Right lobe of liver (tissue), 6 donors: Measurements from ENCODE around the gene SOD1. TPM values are rescaled to one million over a fixed set of nuclear protein-coding genes. Genes with fewer than 3 reads are reported as not detected.

Experiments
- ATAC-seq, 4 donors: fragments of 200-7000 bp; cut with Tn5 transposase; one replicate each; pipeline ENCODE4 v1.9.1; 2020; ENCODE audit warnings: mild to moderate bottlenecking in 4 of 4, moderate library complexity in 4 of 4
- DNase-seq, 3 donors: peaks; one replicate each; pipeline ENCODE4 v3.0.0-alpha.2; 2020
- H3K27ac ChIP-seq, 3 donors: fragments of 200-600 bp; one replicate each; pipeline ENCODE4 v1.8.0; 2022
- H3K27me3 ChIP-seq, 2 donors: fragments of 200-600 bp; one replicate each; pipeline ENCODE4 v1.8.0; 2022
- H3K36me3 ChIP-seq, 4 donors: fragments of 200-600 bp; sonication (generic) in 1 of 4; one replicate each; pipeline versions ENCODE4 v1.5.1 to v1.8.0; 2017 to 2022; ENCODE audit warnings: control low read depth in 1 of 4
- H3K4me1 ChIP-seq, 4 donors: fragments of 200-600 bp; sonication (generic) in 1 of 4; one replicate each; pipeline versions ENCODE4 v1.5.1 to v1.8.0; 2017 to 2022; ENCODE audit warnings: control low read depth in 1 of 4
- H3K4me3 ChIP-seq, 3 donors: fragments of 200-600 bp; one replicate each; pipeline ENCODE4 v1.8.0; 2022
- H3K9me3 ChIP-seq, 4 donors: fragments of 200-600 bp; sonication (generic) in 1 of 4; one replicate each; pipeline versions ENCODE4 v1.5.1 to v1.8.0; 2017 to 2022; ENCODE audit warnings: control low read depth in 1 of 4
- POLR2A ChIP-seq: fragments of 450-650 bp; IDR thresholded peaks from one replicate; pipeline ENCODE4 v1.6.1; 2017; ENCODE audit warnings: antibody characterized with exemption, mild to moderate bottlenecking
- WGBS: methylation state at CpG from one replicate; pipeline ENCODE4 v1.1.6; 2018; ENCODE audit warnings: low coverage, low lambda C conversion rate; ENCODE audit not compliant: insufficient coverage; ENCODE audit errors: missing lambda C conversion rate; 5-methylcytosine and 5-hydroxymethylcytosine counted together
- intact Hi-C, 2 donors: fragments of 100-400 bp; cut with DNase I; formaldehyde crosslinking; loops; one replicate each; pipeline versions ENCODE4 v1.11.2 to v1.14.1; 2022
- total RNA-seq, 6 experiments: library from RNA; depleted of rRNA in 2 of 6; stranded (reverse); fragments of >200 nt in 2 of 6; fragmentation: NEBNext Ultra II Directional in 3 of 6; extraction: Animal tissue kit (Norgen Biotek cat#: 25700) in 3 of 6; gene quantifications; one replicate each; pipeline versions ENCODE4 v1.1.0 to v1.2.4, GENCODE V29; 2016 to 2023
- TF ChIP-seq, protein P1 (sequence below), 4 donors: fragments of 200-600 bp in 3 of 4; fragments of 450-650 bp in 1 of 4; IDR thresholded peaks; one replicate each; pipeline versions ENCODE4 v1.5.1 to v1.8.0; 2016 to 2022; ENCODE audit warnings: antibody characterized with exemption in 4 of 4, mild to moderate bottlenecking in 2 of 4
- donor health status: DM: no; HTN: yes; CAD: no.
- donor health status: DM: no; HTN: no; CAD: no.
- donor health status: DM: no; HTN: no; CAD: no.
- donor health status: DM: no; HTN: yes; CAD: no.
- donor health status: DM: no; HTN: yes; CAD: no.

Gene SOD1
- total RNA-seq, 6 experiments from 2014 or later: 398 to 1,176 (median 518) TPM

DNA sequence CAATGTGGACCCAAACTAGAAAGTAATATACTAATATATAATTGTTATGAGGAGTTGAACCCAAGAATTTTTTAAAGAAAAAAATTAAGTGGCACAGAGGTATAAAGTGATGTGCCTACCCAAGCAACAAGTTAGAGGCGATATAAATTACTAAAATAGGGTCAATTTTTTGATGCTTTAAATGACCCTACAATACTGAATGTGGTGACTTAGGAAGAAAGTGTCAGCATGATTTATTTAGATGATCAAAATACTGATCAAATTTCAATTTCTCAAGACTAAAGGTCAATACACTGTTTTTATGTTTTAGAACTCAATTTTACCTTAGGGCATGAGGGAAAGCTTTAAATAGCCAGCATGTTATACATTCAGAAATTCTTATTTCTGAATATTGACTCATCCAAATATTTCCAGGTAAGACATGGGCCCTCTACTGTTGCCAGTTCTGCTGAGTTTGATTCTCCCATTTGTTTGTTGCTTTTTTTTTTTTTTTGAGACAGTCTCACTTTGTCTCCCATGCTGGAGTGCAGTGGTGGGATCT lies 52.3 kb downstream of the SOD1 start:
- 93% methylated on average over 1 of the region's 1 CpG for WGBS
- intact Hi-C loops: no loop called here

DNA sequence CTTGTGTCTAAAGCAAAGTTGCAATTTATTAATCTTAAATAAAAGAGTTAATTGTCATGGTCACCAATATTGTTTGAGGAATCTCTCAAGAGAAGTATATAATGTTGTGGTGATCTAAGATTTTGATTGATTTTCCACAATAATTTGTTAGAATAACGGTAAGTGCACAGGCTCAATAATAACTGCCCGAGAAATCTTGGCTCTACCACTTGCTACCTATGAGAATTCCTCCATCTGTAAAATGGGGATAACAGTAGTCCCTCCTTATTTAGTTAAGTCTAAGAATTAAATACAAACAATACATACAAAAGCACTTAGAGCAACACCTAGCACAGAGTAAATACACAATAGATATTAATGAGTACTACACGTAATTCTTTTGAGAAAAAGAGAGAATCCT lies 53.6 kb downstream of the SOD1 start:
- peaks cover 0 to 54% (median 16%) of the 10 kb centered on the region in 4 donors for H3K4me1 ChIP-seq
- DNase-seq (no peak), ATAC-seq (no peak)
- no peak for TF ChIP-seq POLR2A
- TF ChIP-seq, protein P1, sequence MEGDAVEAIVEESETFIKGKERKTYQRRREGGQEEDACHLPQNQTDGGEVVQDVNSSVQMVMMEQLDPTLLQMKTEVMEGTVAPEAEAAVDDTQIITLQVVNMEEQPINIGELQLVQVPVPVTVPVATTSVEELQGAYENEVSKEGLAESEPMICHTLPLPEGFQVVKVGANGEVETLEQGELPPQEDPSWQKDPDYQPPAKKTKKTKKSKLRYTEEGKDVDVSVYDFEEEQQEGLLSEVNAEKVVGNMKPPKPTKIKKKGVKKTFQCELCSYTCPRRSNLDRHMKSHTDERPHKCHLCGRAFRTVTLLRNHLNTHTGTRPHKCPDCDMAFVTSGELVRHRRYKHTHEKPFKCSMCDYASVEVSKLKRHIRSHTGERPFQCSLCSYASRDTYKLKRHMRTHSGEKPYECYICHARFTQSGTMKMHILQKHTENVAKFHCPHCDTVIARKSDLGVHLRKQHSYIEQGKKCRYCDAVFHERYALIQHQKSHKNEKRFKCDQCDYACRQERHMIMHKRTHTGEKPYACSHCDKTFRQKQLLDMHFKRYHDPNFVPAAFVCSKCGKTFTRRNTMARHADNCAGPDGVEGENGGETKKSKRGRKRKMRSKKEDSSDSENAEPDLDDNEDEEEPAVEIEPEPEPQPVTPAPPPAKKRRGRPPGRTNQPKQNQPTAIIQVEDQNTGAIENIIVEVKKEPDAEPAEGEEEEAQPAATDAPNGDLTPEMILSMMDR (IDR thresholded peaks at IDR 0.05): no peak
- H3K4me3 ChIP-seq: no peak overlapping the region
- 43% methylated on average over 3 of the region's 3 CpGs for WGBS
- no peak overlapping the region for H3K27ac ChIP-seq
- peaks cover 0 to 2% (median 0%) of the 10 kb centered on the region in 4 donors for H3K9me3 ChIP-seq
- no peaks in the 10 kb centered on the region for H3K36me3 ChIP-seq
- no peaks in the 10 kb centered on the region for H3K27me3 ChIP-seq
- intact Hi-C loops: no loop called here

More for the DNA sequence above, 52.3 kb downstream of the SOD1 start:
- Histone ChIP-seq H3K4me3 (no peak overlapping the region), H3K36me3 (no peaks in the 10 kb centered on the region), H3K4me1 (peaks cover 0 to 54% (median 15%) of the 10 kb centered on the region in 4 donors), H3K27me3 (no peaks in the 10 kb centered on the region), H3K9me3 (peaks cover 0 to under 1% (median 0%) of the 10 kb centered on the region in 4 donors), H3K27ac (no peak overlapping the region)
- ATAC-seq: no peak
- TF ChIP-seq, protein P1 (IDR thresholded peaks at IDR 0.05): no peak
- TF ChIP-seq POLR2A: no peak
- no peak for DNase-seq

DNA sequence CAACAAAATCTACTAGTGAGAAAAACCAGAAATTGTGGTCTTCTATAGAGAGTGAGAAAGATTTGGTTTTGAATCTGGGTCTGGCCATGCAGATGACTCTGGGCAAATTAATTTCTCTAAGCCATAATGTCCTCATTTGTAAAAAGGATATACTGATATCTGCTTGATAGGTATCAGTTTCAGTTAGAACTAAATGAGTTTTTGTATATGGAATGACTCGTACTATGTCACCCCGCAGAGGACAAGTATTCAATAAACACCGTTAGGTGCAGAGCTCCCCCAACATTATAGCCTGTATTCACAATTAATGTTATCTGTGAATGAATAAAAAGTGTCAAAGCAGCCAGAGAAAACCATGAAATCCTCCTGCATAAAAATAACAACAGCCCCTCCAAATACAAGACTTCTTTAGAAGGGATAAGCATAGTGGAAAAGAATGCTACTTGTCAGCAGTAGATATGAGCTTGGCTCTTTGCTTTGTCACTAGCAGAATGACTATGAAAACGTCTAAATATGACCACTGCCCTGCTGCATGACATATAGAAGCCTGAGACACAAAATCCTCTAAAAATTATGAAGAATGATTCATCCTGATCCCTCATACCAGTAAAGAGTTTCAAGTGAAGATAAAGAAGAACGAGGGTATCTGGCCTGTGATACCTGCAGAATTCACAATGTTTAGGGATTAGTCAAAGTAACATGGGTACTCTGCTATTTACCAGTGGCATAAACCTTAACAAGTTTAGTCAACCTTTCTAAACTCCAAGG lies 54.7 kb downstream of the SOD1 start:
- Histone ChIP-seq H3K36me3 (no peaks in the 10 kb centered on the region), H3K9me3 (peaks cover 0 to 2% (median 0%) of the 10 kb centered on the region in 4 donors), H3K4me1 (peaks cover 0 to 54% (median 16%) of the 10 kb centered on the region in 4 donors), H3K27ac (no peak overlapping the region), H3K27me3 (no peaks in the 10 kb centered on the region), H3K4me3 (no peak overlapping the region)
- ATAC-seq: no peak
- 53% methylated on average over 5 of the region's 5 CpGs for WGBS
- TF ChIP-seq, protein P1 (IDR thresholded peaks at IDR 0.05): no peak
- no peak for TF ChIP-seq POLR2A
- no peak for DNase-seq
- intact Hi-C loops: no loop called here

DNA sequence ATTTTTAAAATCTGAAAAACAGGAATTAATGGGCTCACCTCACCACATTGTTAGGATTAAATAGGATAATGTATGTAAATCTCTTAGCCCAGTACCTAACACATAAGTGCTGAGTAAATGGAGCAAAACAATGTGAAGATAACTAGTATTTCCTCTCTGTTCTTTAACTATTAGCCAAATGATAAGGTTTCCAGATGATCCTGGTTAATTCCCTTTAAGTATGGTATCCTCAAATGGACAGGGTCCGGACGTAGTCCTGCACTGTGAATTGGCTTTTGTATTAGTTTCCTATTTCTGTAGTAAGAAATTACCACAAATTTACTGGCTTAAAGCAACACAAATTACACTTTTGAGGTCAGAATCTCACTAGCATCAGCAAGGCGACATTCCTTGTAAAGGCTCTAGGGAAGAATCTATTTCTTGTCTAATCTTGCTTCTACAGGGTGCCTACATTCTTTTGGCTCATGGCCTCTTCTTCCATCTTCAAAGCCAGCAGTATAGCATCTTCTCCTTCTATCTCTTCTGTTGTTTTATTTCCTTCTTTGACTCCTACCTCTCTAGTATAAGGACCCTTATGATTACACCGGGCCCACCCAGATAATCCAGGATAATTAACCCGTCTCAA lies 55.4 kb downstream of the SOD1 start:
- ATAC-seq (no peak), DNase-seq (no peak)
- Histone ChIP-seq H3K27me3 (no peaks in the 10 kb centered on the region), H3K36me3 (no peaks in the 10 kb centered on the region), H3K4me1 (peaks cover 0 to 50% (median 13%) of the 10 kb centered on the region in 4 donors), H3K4me3 (no peak overlapping the region), H3K27ac (no peak overlapping the region), H3K9me3 (peaks cover 0 to 2% (median 0%) of the 10 kb centered on the region in 4 donors)
- intact Hi-C loops: no loop called here
- 91% methylated on average over 5 of the region's 5 CpGs for WGBS
- no peak for TF ChIP-seq POLR2A
- TF ChIP-seq, protein P1 (IDR thresholded peaks at IDR 0.05): no peak
